Skeletal muscle tissue (tissue), 4 donors: ENCODE measurements around the gene GRHL1. TPM values are rescaled to one million over a fixed set of nuclear protein-coding genes. Genes with fewer than 3 reads are reported as not detected.

Experiments used
- H3K27ac ChIP-seq: one replicate; pipeline ENCODE4 v1.7.0; 2013; ENCODE audit warnings: mild to moderate bottlenecking, low read depth, low read length, inconsistent platforms
- H3K27me3 ChIP-seq, 3 donors: one replicate each; pipeline ENCODE4 v1.7.0; 2013; ENCODE audit warnings: low read length in 3 of 3; ENCODE audit not compliant: control insufficient read depth in 3 of 3, insufficient read depth in 3 of 3
- H3K36me3 ChIP-seq, 3 donors: one replicate each; pipeline ENCODE4 v1.7.0; 2013; ENCODE audit warnings: low read length in 3 of 3; ENCODE audit not compliant: control insufficient read depth in 3 of 3, insufficient read depth in 3 of 3
- H3K4me1 ChIP-seq, 3 donors: one replicate each; pipeline ENCODE4 v1.7.0; 2013; ENCODE audit warnings: low read length in 3 of 3, mild to moderate bottlenecking in 3 of 3; ENCODE audit not compliant: control insufficient read depth in 3 of 3, insufficient read depth in 3 of 3
- H3K4me3 ChIP-seq, 3 donors: one replicate each; pipeline ENCODE4 v1.7.0; 2013; ENCODE audit warnings: low read length in 3 of 3
- H3K9ac ChIP-seq, 3 donors: one replicate each; pipeline ENCODE4 v1.7.0; 2013; ENCODE audit warnings: low read length in 3 of 3, mild to moderate bottlenecking in 3 of 3, moderate library complexity in 2 of 3, low read depth in 1 of 3
- H3K9me3 ChIP-seq, 3 donors: one replicate each; pipeline ENCODE4 v1.7.0; 2013; ENCODE audit warnings: low read length in 3 of 3; ENCODE audit not compliant: control insufficient read depth in 3 of 3
- total RNA-seq: library from RNA; depleted of rRNA; stranded (reverse); fragments of >200 nt; gene quantifications from one replicate; pipeline ENCODE4 v1.2.3, GENCODE V29; 2014
- donor health status: Osteomylitis.

The GRHL1 gene
- total RNA-seq, 1 donor from 2014 or later: under 0.01 TPM

GRCh38 chr2:10000541-10000940 is 49.0 kb downstream of the GRHL1 start:
- no peak overlapping the region for H3K9ac ChIP-seq
- no peak overlapping the region for H3K4me3 ChIP-seq
- peaks cover 0 to 2% (median 0%) of the 10 kb centered on the region in 3 donors for H3K27me3 ChIP-seq
- no peaks in the 10 kb centered on the region for H3K9me3 ChIP-seq
- H3K36me3 ChIP-seq: peaks cover 0 to 9% (median 0%) of the 10 kb centered on the region in 3 donors
- no peak overlapping the region for H3K27ac ChIP-seq
- H3K4me1 ChIP-seq: peaks cover 0 to 15% (median 9%) of the 10 kb centered on the region in 3 donors

- Histone ChIP-seq H3K4me1 (peaks cover 1 to 13% (median 5%) of the 10 kb centered on the region in 3 donors), H3K4me3 (no peak overlapping the region), H3K9me3 (no peaks in the 10 kb centered on the region), H3K27me3 (peaks cover 0 to 3% (median 0%) of the 10 kb centered on the region in 3 donors), H3K9ac (no peak overlapping the region), H3K36me3 (peaks cover 0 to 9% (median 0%) of the 10 kb centered on the region in 3 donors), H3K27ac (no peak overlapping the region)
These were observed 50.1 kb downstream of the GRHL1 start for GRCh38 chr2:10001586-10001985.

GRCh38 chr2:10002109-10002508 is 50.6 kb downstream of the GRHL1 start:
- H3K36me3 ChIP-seq: peaks cover 0 to 4% (median 0%) of the 10 kb centered on the region in 3 donors
- no peak overlapping the region for H3K9ac ChIP-seq
- no peak overlapping the region for H3K4me3 ChIP-seq
- H3K27me3 ChIP-seq: peaks cover 0 to 3% (median 0%) of the 10 kb centered on the region in 3 donors
- peaks cover 5 to 17% (median 9%) of the 10 kb centered on the region in 3 donors for H3K4me1 ChIP-seq
- H3K9me3 ChIP-seq: no peaks in the 10 kb centered on the region
- peak overlapping the region; percentile 68 for H3K27ac ChIP-seq

- Histone ChIP-seq H3K27me3 (peaks cover 0 to 3% (median 0%) of the 10 kb centered on the region in 3 donors), H3K4me1 (peaks cover 9 to 15% (median 12%) of the 10 kb centered on the region in 3 donors), H3K9ac (no peak overlapping the region), H3K27ac (peak overlapping the region; percentile 68), H3K4me3 (no peak overlapping the region), H3K9me3 (no peaks in the 10 kb centered on the region), H3K36me3 (peaks cover 0 to 4% (median 0%) of the 10 kb centered on the region in 3 donors)
These were observed 51.2 kb downstream of the GRHL1 start for GRCh38 chr2:10002681-10003080.

- Histone ChIP-seq H3K36me3 (peaks cover 0 to 4% (median 0%) of the 10 kb centered on the region in 3 donors), H3K4me1 (peaks cover 16 to 22% (median 19%) of the 10 kb centered on the region in 3 donors), H3K4me3 (no peak overlapping the region), H3K9me3 (no peaks in the 10 kb centered on the region), H3K9ac (no peak overlapping the region), H3K27ac (peak overlapping the region; percentile 68), H3K27me3 (peaks cover 0 to 3% (median 0%) of the 10 kb centered on the region in 3 donors)
These were observed 52.0 kb downstream of the GRHL1 start for GRCh38 chr2:10003206-10004125.

- H3K27me3 ChIP-seq: peaks cover 0 to 3% (median 0%) of the 10 kb centered on the region in 3 donors
- H3K9me3 ChIP-seq: no peaks in the 10 kb centered on the region
- peaks cover 25 to 29% (median 28%) of the 10 kb centered on the region in 3 donors for H3K4me1 ChIP-seq
- peak overlapping the region; percentile 55 for H3K27ac ChIP-seq
- H3K36me3 ChIP-seq: no peaks in the 10 kb centered on the region
- H3K4me3 ChIP-seq: no peak overlapping the region
- H3K9ac ChIP-seq: no peak overlapping the region
These were observed 52.9 kb downstream of the GRHL1 start for GRCh38 chr2:10004401-10004800.

- H3K9ac ChIP-seq: no peak overlapping the region
- peaks cover 0 to 3% (median 0%) of the 10 kb centered on the region in 3 donors for H3K27me3 ChIP-seq
- no peak overlapping the region for H3K4me3 ChIP-seq
- peak overlapping the region; percentile 55 for H3K27ac ChIP-seq
- H3K9me3 ChIP-seq: no peaks in the 10 kb centered on the region
- H3K36me3 ChIP-seq: no peaks in the 10 kb centered on the region
- H3K4me1 ChIP-seq: peaks cover 30 to 33% (median 33%) of the 10 kb centered on the region in 3 donors
These were observed 53.3 kb downstream of the GRHL1 start for GRCh38 chr2:10004836-10005235.

GRCh38 chr2:10005461-10006235 is 54.2 kb downstream of the GRHL1 start:
- Histone ChIP-seq H3K9me3 (no peaks in the 10 kb centered on the region), H3K27me3 (peaks cover 0 to 3% (median 0%) of the 10 kb centered on the region in 3 donors), H3K36me3 (no peaks in the 10 kb centered on the region), H3K4me1 (peaks cover 38 to 41% (median 39%) of the 10 kb centered on the region in 3 donors), H3K9ac (no peak overlapping the region), H3K4me3 (no peak overlapping the region), H3K27ac (no peak overlapping the region)

GRCh38 chr2:10006236-10007161 is 55.0 kb downstream of the GRHL1 start:
- peaks cover 39 to 42% (median 39%) of the 10 kb centered on the region in 3 donors for H3K4me1 ChIP-seq
- no peaks in the 10 kb centered on the region for H3K9me3 ChIP-seq
- no peaks in the 10 kb centered on the region for H3K36me3 ChIP-seq
- H3K4me3 ChIP-seq: no peak overlapping the region
- H3K9ac ChIP-seq: no peak overlapping the region
- no peak overlapping the region for H3K27ac ChIP-seq
- H3K27me3 ChIP-seq: peaks cover 0 to 3% (median 0%) of the 10 kb centered on the region in 3 donors
